ENCODE data around the gene ATP13A4.

DNA sequence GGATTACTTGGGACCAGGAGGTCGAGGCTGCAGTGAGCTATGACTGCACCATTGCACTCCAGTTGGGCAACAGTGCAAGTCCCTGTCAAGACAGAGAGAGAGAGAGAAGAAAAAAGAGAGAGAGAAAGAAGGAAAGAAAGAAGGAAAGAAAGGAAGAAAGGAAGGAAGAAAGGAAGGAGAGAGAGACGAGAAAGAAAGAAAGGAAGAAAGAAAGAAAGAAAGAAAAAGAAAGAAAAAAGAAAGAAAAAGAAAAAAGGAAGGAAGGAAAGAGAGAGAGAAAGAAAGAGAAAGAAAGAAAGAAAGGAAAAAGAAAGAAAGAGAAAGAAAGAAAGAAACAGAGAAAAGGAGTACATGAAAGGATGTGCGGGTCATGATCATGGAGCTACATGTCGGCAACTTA is 80.2 kb downstream of the ATP13A4 start:
- no peak for TF ChIP-seq RARB (CRISPR knock-in tag; IDR thresholded peaks at IDR 0.05)
- TF ChIP-seq ZNF70 (CRISPR knock-in tag; IDR thresholded peaks at IDR 0.05), result no peak
- no peak for TF ChIP-seq ZFP30 (CRISPR knock-in tag; IDR thresholded peaks at IDR 0.05)
- no peak for TF ChIP-seq TCF4 (CRISPR knock-in tag; IDR thresholded peaks at IDR 0.05; ENCODE audit: borderline replicate concordance)
- no peak for TF ChIP-seq CSRNP3 (CRISPR knock-in tag; IDR thresholded peaks at IDR 0.05)
- no peak for TF ChIP-seq CSDC2 (CRISPR knock-in tag; IDR thresholded peaks at IDR 0.05)
- no peak for TF ChIP-seq BACH2 (CRISPR knock-in tag; IDR thresholded peaks at IDR 0.05; ENCODE audit: borderline replicate concordance)
- no peak for TF ChIP-seq POU6F1 (CRISPR knock-in tag; IDR thresholded peaks at IDR 0.05; ENCODE audit: borderline replicate concordance, low read depth)
- TF ChIP-seq ESRRG (CRISPR knock-in tag; IDR thresholded peaks at IDR 0.05), result no peak
- TF ChIP-seq ZNF8 (CRISPR knock-in tag; IDR thresholded peaks at IDR 0.05), result no peak
- TF ChIP-seq PATZ1 (CRISPR knock-in tag; IDR thresholded peaks at IDR 0.05; ENCODE audit: borderline replicate concordance), result no peak
- TF ChIP-seq ZNF565 (CRISPR knock-in tag; conservative IDR thresholded peaks at IDR 0.05; ENCODE audit: low read depth), result no peak
